Mucosa of descending colon (tissue), 3 donors: ENCODE measurements around the gene TNIK. TPM values are rescaled to one million over a fixed set of nuclear protein-coding genes. Genes with fewer than 3 reads are reported as not detected.
"Not testable (repeated sequence)": the region's sequence is repeated elsewhere in the genome, so short reads cannot be mapped to it uniquely, and the experiment has no call there.

Experiments used
- ATAC-seq: fragments of 200-7000 bp; cut with Tn5 transposase; one replicate; pipeline ENCODE4 v1.9.1; 2020; ENCODE audit warnings: mild to moderate bottlenecking, moderate library complexity
- DNase-seq, 3 donors: peaks; one replicate each; pipeline ENCODE4 v3.0.0-alpha.2; 2020
- H3K36me3 ChIP-seq: fragments of 200-600 bp; one replicate; pipeline ENCODE4 v1.8.0; 2021; ENCODE audit warnings: low read depth, mild to moderate bottlenecking
- H3K4me1 ChIP-seq: fragments of 200-600 bp; one replicate; pipeline ENCODE4 v1.8.0; 2021; ENCODE audit warnings: low read depth, mild to moderate bottlenecking
- H3K4me3 ChIP-seq: fragments of 200-600 bp; one replicate; pipeline ENCODE4 v1.8.0; 2021; ENCODE audit warnings: mild to moderate bottlenecking
- H3K9me3 ChIP-seq: fragments of 200-600 bp; one replicate; pipeline ENCODE4 v1.8.0; 2021; ENCODE audit warnings: mild to moderate bottlenecking
- intact Hi-C, 2 donors: fragments of 100-400 bp; cut with DNase I in 1 of 2; cut with micrococcal nuclease in 1 of 2; formaldehyde crosslinking; loops; one replicate each; pipeline versions ENCODE4 v1.11.0 to v1.11.1; 2022; cut with DNase I, micrococcal nuclease
- total RNA-seq, 3 donors: library from RNA; stranded (reverse); fragmentation: NEBNext Ultra II Directional in 2 of 3; extraction: Animal tissue kit (Norgen Biotek cat#: 25700) in 2 of 3; gene quantifications; one replicate each; pipeline versions ENCODE4 v1.2.1 to v1.2.4, GENCODE V29; 2021 to 2023
- TF ChIP-seq, protein P1 (sequence below): fragments of 200-600 bp; IDR thresholded peaks from one replicate; pipeline ENCODE4 v1.8.0; 2022; ENCODE audit warnings: antibody characterized with exemption, mild to moderate bottlenecking
- donor health status: DM: no; HTN: no; CAD: no; lungs with moderate emphysema.
- donor health status: DM: no; HTN: no; CAD: no.
- donor health status: DM: no; HTN: yes; CAD: no.

TNIK gene
- total RNA-seq, 3 donors from 2014 or later, result 27.2 to 33.0 (median 28.0) TPM

DNA sequence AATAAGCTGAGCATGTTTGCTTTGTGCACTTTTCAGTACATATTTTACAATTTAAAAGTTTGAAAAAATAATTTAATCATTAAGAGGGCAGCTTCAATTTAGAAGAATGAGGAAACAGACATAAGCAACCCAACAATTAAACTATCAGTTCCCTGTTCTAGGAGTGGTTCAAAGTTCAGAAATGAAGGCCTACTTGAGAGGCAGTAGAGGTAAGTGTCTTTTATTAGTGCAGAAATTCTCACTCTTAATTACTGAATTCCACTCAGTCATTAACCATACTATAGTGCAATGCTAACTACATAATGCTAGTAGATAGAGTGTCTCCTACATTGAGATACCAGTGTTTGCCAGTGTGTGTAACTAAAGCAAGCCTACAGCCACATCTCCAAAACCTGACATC, 73.1 kb downstream of the TNIK start:
- intact Hi-C loops, result no loop called here
- TF ChIP-seq, protein P1, sequence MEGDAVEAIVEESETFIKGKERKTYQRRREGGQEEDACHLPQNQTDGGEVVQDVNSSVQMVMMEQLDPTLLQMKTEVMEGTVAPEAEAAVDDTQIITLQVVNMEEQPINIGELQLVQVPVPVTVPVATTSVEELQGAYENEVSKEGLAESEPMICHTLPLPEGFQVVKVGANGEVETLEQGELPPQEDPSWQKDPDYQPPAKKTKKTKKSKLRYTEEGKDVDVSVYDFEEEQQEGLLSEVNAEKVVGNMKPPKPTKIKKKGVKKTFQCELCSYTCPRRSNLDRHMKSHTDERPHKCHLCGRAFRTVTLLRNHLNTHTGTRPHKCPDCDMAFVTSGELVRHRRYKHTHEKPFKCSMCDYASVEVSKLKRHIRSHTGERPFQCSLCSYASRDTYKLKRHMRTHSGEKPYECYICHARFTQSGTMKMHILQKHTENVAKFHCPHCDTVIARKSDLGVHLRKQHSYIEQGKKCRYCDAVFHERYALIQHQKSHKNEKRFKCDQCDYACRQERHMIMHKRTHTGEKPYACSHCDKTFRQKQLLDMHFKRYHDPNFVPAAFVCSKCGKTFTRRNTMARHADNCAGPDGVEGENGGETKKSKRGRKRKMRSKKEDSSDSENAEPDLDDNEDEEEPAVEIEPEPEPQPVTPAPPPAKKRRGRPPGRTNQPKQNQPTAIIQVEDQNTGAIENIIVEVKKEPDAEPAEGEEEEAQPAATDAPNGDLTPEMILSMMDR, result no peak
- Histone ChIP-seq H3K4me3 (no peak overlapping the region), H3K36me3 (no peaks in the 10 kb centered on the region), H3K4me1 (peaks cover 8% of the 10 kb centered on the region), H3K9me3 (no peaks in the 10 kb centered on the region)
- ATAC-seq, result no peak
- DNase-seq, result no peak

DNA sequence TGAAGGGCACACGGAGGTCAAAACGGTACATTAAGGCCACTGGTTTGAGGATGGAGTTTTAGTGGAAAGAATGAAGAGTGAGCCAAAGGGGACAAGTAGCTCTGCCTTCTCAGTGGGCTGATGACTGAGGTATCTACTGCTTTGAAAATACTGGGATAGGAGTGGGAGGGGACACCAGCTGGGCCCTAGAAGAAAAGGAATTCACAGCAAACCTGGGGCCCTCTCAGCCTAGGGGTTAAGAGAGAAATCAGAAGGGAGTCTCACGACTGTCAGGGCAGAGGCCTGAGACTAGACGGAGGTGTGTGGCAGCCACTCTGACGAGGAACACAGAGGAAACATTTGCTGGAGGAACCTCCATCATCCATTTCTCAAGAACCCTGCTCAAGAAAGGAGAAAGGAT, 75.1 kb downstream of the TNIK start:
- Histone ChIP-seq H3K36me3 (no peaks in the 10 kb centered on the region), H3K9me3 (no peaks in the 10 kb centered on the region), H3K4me1 (peaks cover 8% of the 10 kb centered on the region), H3K4me3 (no peak overlapping the region)
- no peak for ATAC-seq
- intact Hi-C loops, result no loop called here
- no peak for DNase-seq
- TF ChIP-seq, protein P1, result no peak

DNA sequence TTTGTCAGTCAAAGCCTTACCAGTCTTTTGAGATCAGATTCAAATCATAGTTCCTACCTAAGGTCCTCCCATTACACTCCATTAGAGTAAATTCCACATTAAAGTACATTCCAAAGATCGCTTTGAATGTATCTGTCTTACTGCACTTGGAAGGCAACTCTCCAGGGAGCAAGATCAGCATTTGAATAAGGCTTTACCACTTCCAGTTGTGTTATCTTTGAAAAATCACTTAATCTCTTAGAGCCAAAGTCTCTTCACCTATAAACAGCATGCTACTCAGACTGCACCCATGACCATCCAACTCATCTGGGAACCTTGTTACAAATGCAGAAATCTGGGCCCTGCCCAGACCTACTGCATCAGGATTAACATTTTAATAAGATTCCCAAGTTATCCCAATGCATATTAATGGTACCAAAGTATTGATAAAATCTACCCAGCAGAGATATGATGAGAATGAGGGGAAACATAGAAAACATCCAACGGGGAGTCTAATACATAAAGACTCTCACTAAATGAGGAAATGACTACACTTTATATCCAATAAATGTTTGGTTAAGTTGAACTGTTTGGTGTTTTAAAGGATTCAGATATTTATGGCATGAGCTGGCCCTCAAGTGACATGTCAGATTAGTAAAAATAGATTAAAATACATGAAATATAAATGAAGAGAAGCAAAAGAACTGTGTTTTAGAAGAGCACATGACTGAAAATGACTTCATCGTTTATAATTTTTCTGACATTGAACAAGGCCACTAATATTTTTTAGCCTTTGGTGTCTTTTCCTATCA, 75.9 kb downstream of the TNIK start:
- no peaks in the 10 kb centered on the region for H3K36me3 ChIP-seq
- DNase-seq (no peak), ATAC-seq (no peak)
- TF ChIP-seq, protein P1, result no peak
- H3K4me1 ChIP-seq, result peaks cover 8% of the 10 kb centered on the region
- intact Hi-C loops, result no loop called here
- no peaks in the 10 kb centered on the region for H3K9me3 ChIP-seq
- no peak overlapping the region for H3K4me3 ChIP-seq

DNA sequence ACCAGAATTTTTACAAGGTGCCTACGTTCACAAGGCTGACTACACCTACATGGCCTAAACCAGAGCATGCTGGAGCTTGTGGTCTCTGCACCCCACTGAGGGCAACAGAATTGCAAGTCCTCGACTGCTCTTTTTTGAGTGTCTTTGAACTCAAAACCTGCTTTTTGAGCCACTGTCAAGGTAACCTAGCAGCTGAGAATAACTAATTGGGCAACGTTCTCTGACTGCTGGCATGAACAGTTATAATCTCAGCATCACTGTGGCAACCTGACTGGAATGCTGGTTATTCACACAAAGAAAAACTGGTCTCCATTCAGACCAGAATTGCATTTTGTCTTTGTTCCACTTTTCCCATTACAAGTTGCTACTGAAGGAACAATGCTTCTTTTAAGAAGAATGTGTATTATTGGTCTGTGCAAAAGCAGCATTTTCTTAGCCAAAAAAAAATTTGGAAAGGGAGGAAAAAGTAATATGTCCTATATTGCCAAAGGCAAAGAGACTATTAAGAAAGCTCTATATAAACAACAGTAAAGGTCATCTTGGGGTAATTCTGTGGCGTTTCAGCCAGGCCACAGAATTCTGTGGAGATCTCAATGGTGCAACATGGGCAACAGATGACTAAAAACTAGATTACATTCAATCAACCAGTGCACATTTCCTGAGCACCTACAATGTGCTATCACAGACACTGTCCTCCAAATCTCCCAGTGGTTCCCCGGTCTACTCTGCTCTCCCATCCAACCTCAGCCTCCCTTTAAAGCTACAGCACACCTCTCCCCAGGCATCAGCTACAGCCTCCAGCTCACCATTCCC, 76.8 kb downstream of the TNIK start:
- DNase-seq (no peak), ATAC-seq (no peak)
- TF ChIP-seq, protein P1, result no peak
- H3K9me3 ChIP-seq, result no peaks in the 10 kb centered on the region
- no peaks in the 10 kb centered on the region for H3K36me3 ChIP-seq
- intact Hi-C loops, result no loop called here
- peaks cover 8% of the 10 kb centered on the region for H3K4me1 ChIP-seq
- H3K4me3 ChIP-seq, result no peak overlapping the region

DNA sequence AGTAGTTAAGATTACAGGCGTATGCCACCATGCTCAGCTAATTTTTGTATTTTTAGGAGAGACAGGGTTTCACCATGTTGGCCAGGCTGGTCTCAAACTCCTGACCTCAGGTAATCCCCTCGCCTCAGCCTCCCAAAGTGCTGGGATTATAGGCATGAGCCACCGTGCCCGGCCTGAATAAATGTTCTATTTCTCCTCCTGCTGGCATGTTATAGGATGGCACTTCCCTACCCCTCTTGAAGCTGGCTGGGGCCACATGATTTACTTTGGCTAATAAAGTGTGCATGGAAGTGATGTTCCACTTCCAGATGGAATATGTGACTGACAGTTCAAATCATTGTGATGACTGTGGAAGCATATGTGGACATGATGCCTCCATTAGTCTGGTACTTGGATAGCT, 77.9 kb downstream of the TNIK start:
- H3K36me3 ChIP-seq, H3K4me1 ChIP-seq, ATAC-seq, DNase-seq, H3K9me3 ChIP-seq, intact Hi-C loops, H3K4me3 ChIP-seq: not testable (repeated sequence)
